IMR-90 (cell line): ENCODE results near the gene TOP2A. TPM values are rescaled to one million over a fixed set of nuclear protein-coding genes. Genes with fewer than 3 reads are reported as not detected.

Source experiments
- ATAC-seq: fragments of 200-7000 bp; cut with Tn5 transposase; 2 replicates; pipeline ENCODE4 v1.9.1; 2020; ENCODE audit warnings: low read depth, mild to moderate bottlenecking, moderate library complexity
- BruUV-seq: library from RNA; stranded (reverse); fragments of 400-500 nt; replicated peaks from 2 replicates; lab custom pipeline; 2021; lab: Mats Ljungman, UMichigan
- CTCF ChIA-PET: fragments of 300-600 bp; formaldehyde crosslinking; extraction: SDS; loops from one replicate; lab custom pipeline; 2021; ENCODE audit warnings: antibody characterized with exemption; lab: Yijun Ruan, JAX
- POLR2A ChIA-PET: fragments of 300-600 bp; sonication (Branson Sonifier 250); formaldehyde crosslinking; loops from one replicate; lab custom pipeline; 2022; ENCODE audit warnings: antibody characterized with exemption; ENCODE audit not compliant: unreplicated experiment; lab: Charles Lee
- DNase-seq: peaks from one replicate; pipeline ENCODE4 v3.0.0; 2013
- H2AFZ ChIP-seq: replicated peaks from 2 replicates; pipeline ENCODE3; 2013; ENCODE audit warnings: low read length, mild to moderate bottlenecking; ENCODE audit not compliant: poor library complexity
- H2AK5ac ChIP-seq: 2 replicates; pipeline ENCODE4 v1.6.1; 2013; ENCODE audit warnings: low read depth, low read length, inconsistent platforms
- H2AK9ac ChIP-seq: replicated peaks from 2 replicates; pipeline ENCODE3; 2013; ENCODE audit warnings: mild to moderate bottlenecking, low read depth, low read length, moderate library complexity; ENCODE audit not compliant: poor library complexity
- H2BK120ac ChIP-seq: 2 replicates; pipeline ENCODE4 v1.6.1; 2013; ENCODE audit warnings: low read depth, low read length, inconsistent platforms
- H2BK15ac ChIP-seq: 3 replicates; pipeline ENCODE4 v1.6.1; 2013; ENCODE audit warnings: low read depth, low read length, inconsistent platforms
- H2BK20ac ChIP-seq: 2 replicates; pipeline ENCODE4 v1.6.1; 2013; ENCODE audit warnings: low read depth, mild to moderate bottlenecking, inconsistent platforms, low read length, moderate library complexity
- H2BK5ac ChIP-seq: 2 replicates; pipeline ENCODE4 v1.6.1; 2013; ENCODE audit warnings: mild to moderate bottlenecking, low read depth, low read length, inconsistent platforms; ENCODE audit not compliant: poor library complexity, severe bottlenecking
- H3K14ac ChIP-seq: replicated peaks from 2 replicates; pipeline ENCODE4 v1.6.1; 2013; ENCODE audit warnings: low read depth, low read length, inconsistent platforms
- H3K18ac ChIP-seq: 2 replicates; pipeline ENCODE4 v1.6.1; 2013; ENCODE audit warnings: low read depth, low read length, control low read depth
- H3K23ac ChIP-seq: 2 replicates; pipeline ENCODE4 v1.6.1; 2013; ENCODE audit warnings: low read depth, low read length, inconsistent platforms
- H3K27ac ChIP-seq: 2 replicates; pipeline ENCODE4 v1.5.1; 2013; ENCODE audit warnings: mild to moderate bottlenecking, control low read depth, low read length; ENCODE audit not compliant: insufficient read depth
- H3K27me3 ChIP-seq: 2 replicates; pipeline ENCODE4 v1.6.1; 2013; ENCODE audit warnings: low read length; ENCODE audit not compliant: control insufficient read depth, insufficient read depth
- H3K36me3 ChIP-seq: 2 replicates; pipeline ENCODE4 v1.6.1; 2013; ENCODE audit warnings: low read length, mixed read lengths; ENCODE audit not compliant: control insufficient read depth, insufficient read depth
- H3K4ac ChIP-seq: 2 replicates; pipeline ENCODE4 v1.6.1; 2013; ENCODE audit warnings: low read depth, low read length, inconsistent platforms
- H3K4me1 ChIP-seq: 2 replicates; pipeline ENCODE4 v1.6.1; 2013; ENCODE audit warnings: low read length, mixed read lengths; ENCODE audit not compliant: control insufficient read depth, insufficient read depth
- H3K4me2 ChIP-seq: 2 replicates; pipeline ENCODE4 v1.6.1; 2013; ENCODE audit warnings: low read depth, mild to moderate bottlenecking, control low read depth, low read length, moderate library complexity
- H3K4me3 ChIP-seq: 2 replicates; pipeline ENCODE4 v1.5.1; 2013; ENCODE audit warnings: low read depth, mild to moderate bottlenecking, control low read depth, low read length, moderate library complexity; ENCODE audit not compliant: insufficient read depth
- H3K56ac ChIP-seq: 2 replicates; pipeline ENCODE4 v1.6.1; 2013; ENCODE audit warnings: low read length, inconsistent platforms; ENCODE audit not compliant: insufficient read depth; ENCODE audit errors: extremely low read depth
- H3K79me1 ChIP-seq, 2 experiments: 2 replicates each; pipeline ENCODE4 v1.6.1; 2013; ENCODE audit warnings: low read length in 2 of 2, inconsistent platforms in 1 of 2, low read depth in 1 of 2
- H3K9ac ChIP-seq: 2 replicates; pipeline ENCODE4 v1.6.1; 2013; ENCODE audit warnings: low read depth, low read length, control low read depth
- H3K9me1 ChIP-seq: 2 replicates; pipeline ENCODE4 v1.6.1; 2013; ENCODE audit warnings: low read length, inconsistent platforms; ENCODE audit not compliant: insufficient read depth
- H3K9me3 ChIP-seq: 2 replicates; pipeline ENCODE4 v1.6.1; 2013; ENCODE audit warnings: low read length; ENCODE audit not compliant: control insufficient read depth, insufficient read depth
- H4K20me1 ChIP-seq: 2 replicates; pipeline ENCODE4 v1.6.1; 2013; ENCODE audit warnings: low read length, inconsistent platforms; ENCODE audit not compliant: insufficient read depth
- H4K5ac ChIP-seq: 2 replicates; pipeline ENCODE4 v1.6.1; 2013; ENCODE audit warnings: mild to moderate bottlenecking, low read depth, low read length, control low read depth
- H4K8ac ChIP-seq, 2 experiments: 2 replicates each; pipeline ENCODE4 v1.6.1; 2013; ENCODE audit warnings: low read depth in 2 of 2, low read length in 2 of 2, control low read depth in 1 of 2, inconsistent platforms in 1 of 2
- H4K91ac ChIP-seq: 2 replicates; pipeline ENCODE4 v1.6.1; 2013; ENCODE audit warnings: low read depth, low read length, inconsistent platforms; ENCODE audit not compliant: insufficient read depth
- BHLHE40 ChIP-seq: fragments of 150-350 bp; IDR thresholded peaks from 2 replicates; pipeline ENCODE4 v1.6.1; 2016; ENCODE audit warnings: mild to moderate bottlenecking, low read depth, low read length
- CEBPB ChIP-seq: IDR thresholded peaks from 2 replicates; pipeline ENCODE4 v1.6.1; 2012; ENCODE audit warnings: low read depth, low read length, improper control_type of control experiment
- CHD1 ChIP-seq: IDR thresholded peaks from 2 replicates; pipeline ENCODE4 v1.6.1; 2012; ENCODE audit warnings: low read depth, low read length, improper control_type of control experiment
- FOS ChIP-seq: fragments of 150-350 bp; IDR thresholded peaks from 2 replicates; pipeline ENCODE4 v1.6.1; 2016; ENCODE audit warnings: low read depth, low read length
- MAFK ChIP-seq: IDR thresholded peaks from 2 replicates; pipeline ENCODE4 v1.6.1; 2012; ENCODE audit warnings: low read depth, low read length, improper control_type of control experiment
- MAZ ChIP-seq: IDR thresholded peaks from 2 replicates; pipeline ENCODE4 v1.6.1; 2012; ENCODE audit warnings: low read depth, mild to moderate bottlenecking, low read length, improper control_type of control experiment, moderate library complexity, borderline replicate concordance
- MXI1 ChIP-seq: IDR thresholded peaks from 2 replicates; pipeline ENCODE4 v1.6.1; 2012; ENCODE audit warnings: low read depth, mild to moderate bottlenecking, low read length, moderate library complexity, borderline replicate concordance
- NFE2L2 ChIP-seq: fragments of 150-350 bp; IDR thresholded peaks from 2 replicates; pipeline ENCODE4 v1.6.1; 2016; ENCODE audit warnings: low read depth, mild to moderate bottlenecking, low read length
- POLR2A ChIP-seq: IDR thresholded peaks from 2 replicates; pipeline ENCODE4 v1.6.1; 2012; ENCODE audit warnings: mild to moderate bottlenecking, low read depth, low read length
- RAD21 ChIP-seq: IDR thresholded peaks from 2 replicates; pipeline ENCODE4 v1.6.1; 2012; ENCODE audit warnings: low read length, improper control_type of control experiment
- RCOR1 ChIP-seq: IDR thresholded peaks from 2 replicates; pipeline ENCODE4 v1.6.1; 2012; ENCODE audit warnings: mild to moderate bottlenecking, low read length, improper control_type of control experiment; ENCODE audit not compliant: insufficient replicate concordance
- RFX5 ChIP-seq: IDR thresholded peaks from 2 replicates; pipeline ENCODE4 v1.8.0; 2012; ENCODE audit warnings: low read depth, mild to moderate bottlenecking, low read length, moderate library complexity
- SMC3 ChIP-seq: fragments of 150-350 bp; IDR thresholded peaks from 2 replicates; pipeline ENCODE4 v1.6.1; 2016; ENCODE audit warnings: low read depth, mild to moderate bottlenecking, antibody characterized with exemption, low read length, moderate library complexity
- WGBS, 2 experiments: methylation state at CpG; one replicate each; pipeline versions ENCODE4 v1.1.5 to v1.1.7; 2013; ENCODE audit warnings: missing lambda C conversion rate in 2 of 2; ENCODE audit not compliant: insufficient read length in 1 of 2; ENCODE audit errors: extremely low coverage in 2 of 2; 5-methylcytosine and 5-hydroxymethylcytosine counted together
- dilution Hi-C: fragments of 300-500 bp; cut with HindIII; formaldehyde crosslinking; loops from one replicate; pipeline ENCODE4 v1.14.3; 2018; ENCODE audit warnings: low sequenced_read_pairs; ENCODE audit not compliant: unreplicated experiment
- in situ Hi-C: fragments of 300-500 bp; cut with MboI; formaldehyde crosslinking; loops from 3 replicates; pipeline ENCODE4 v1.14.3; 2019; ENCODE audit warnings: low sequenced_read_pairs, inconsistent platforms, mixed read lengths
- intact Hi-C: fragments of 100-400 bp; cut with micrococcal nuclease; formaldehyde crosslinking; loops from 2 replicates; pipeline ENCODE4 v1.10.0; 2022
- polyA plus RNA-seq, 3 experiments: library from polyadenylated mRNA; depleted of rRNA; stranded (reverse); fragments of >200 nt; gene quantifications; 2 replicates each; pipeline ENCODE4 v1.2.3, GENCODE V29; 2012; ENCODE audit warnings: low replicate concordance in 1 of 3
- total RNA-seq: library from RNA; depleted of rRNA; stranded (reverse); fragments of >200 nt; gene quantifications from 2 replicates; pipeline ENCODE4 v1.2.3, GENCODE V29; 2012
- TF ChIP-seq, protein P1 (sequence below): fragments of 150-350 bp; IDR thresholded peaks from 2 replicates; pipeline ENCODE4 v1.6.1; 2017; ENCODE audit warnings: mild to moderate bottlenecking, antibody characterized with exemption, low read length, low read depth
- TF ChIP-seq, protein P2 (sequence below): conservative IDR thresholded peaks from 2 replicates; pipeline ENCODE4 v1.5.1; 2012; ENCODE audit warnings: mild to moderate bottlenecking, low read depth, low read length, improper control_type of control experiment
- TF ChIP-seq, protein P3 (sequence below): fragments of 150-350 bp; IDR thresholded peaks from 2 replicates; pipeline ENCODE4 v1.6.1; 2016; ENCODE audit warnings: low read depth, mild to moderate bottlenecking, low read length, moderate library complexity, borderline replicate concordance

The TOP2A gene
- total and polyA plus RNA-seq, 2 of the 4 experiments (the other 2 are of a cell fraction), result 43.4 to 68.5 TPM

DNA sequence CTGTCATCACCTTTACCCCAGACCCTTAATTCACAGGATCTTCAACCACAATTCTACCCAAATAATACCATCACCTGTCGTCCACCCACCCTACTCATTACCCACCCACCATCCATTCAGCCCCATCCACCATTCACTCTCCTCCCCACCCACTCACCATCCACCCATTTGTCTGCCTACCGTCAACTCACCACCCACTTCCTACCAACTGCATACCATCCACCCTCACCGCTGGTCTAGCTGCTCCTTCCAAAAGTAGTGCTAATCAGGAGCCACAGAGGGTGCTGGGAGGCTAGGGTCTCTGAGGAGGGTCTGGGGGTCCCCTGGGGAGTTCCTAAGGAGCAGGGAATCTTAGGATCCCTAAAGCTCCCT, 13.5 kb upstream of the TOP2A start:
- no peak overlapping the region for H4K5ac ChIP-seq
- no peaks in the 10 kb centered on the region for H3K9me1 ChIP-seq
- no TSS peak for BruUV-seq
- no peaks in the 10 kb centered on the region for H4K20me1 ChIP-seq
- DNase-seq (no peak), ATAC-seq (no peak)
- CTCF ChIA-PET, result no interaction called here
- no peak overlapping the region for H2BK5ac ChIP-seq
- no peak overlapping the region for H2BK20ac ChIP-seq
- peaks cover 4% of the 10 kb centered on the region; the same call in 1 of the 2 replicates for H3K27me3 ChIP-seq
- H3K4ac ChIP-seq, result no peak overlapping the region
- no peak overlapping the region for H3K4me3 ChIP-seq
- H3K23ac ChIP-seq, result no peak overlapping the region
- intact Hi-C loops, result no loop called here
- H3K14ac ChIP-seq, result no peak overlapping the region
- H2AK9ac ChIP-seq, result no peak overlapping the region
- no peak overlapping the region for H3K27ac ChIP-seq
- no peak overlapping the region for H3K56ac ChIP-seq
- H4K8ac ChIP-seq, result no peak overlapping the region
- H2AFZ ChIP-seq, result no peak overlapping the region
- no peak overlapping the region for H2BK15ac ChIP-seq
- in situ Hi-C loops, result no loop called here
- 100% methylated on average over 1 of the region's 3 CpGs; no CpG with 5 or more reads in 1 of the 2 experiments for WGBS, 2 experiments
- H4K91ac ChIP-seq, result no peak overlapping the region
- no peak overlapping the region for H3K4me2 ChIP-seq
- no peaks in the 10 kb centered on the region for H3K9me3 ChIP-seq
- no peak for TF ChIP-seq NFE2L2
- no peak for TF ChIP-seq RCOR1
- TF ChIP-seq MAZ, result no peak
- TF ChIP-seq MXI1, result no peak
- no peak for TF ChIP-seq CEBPB
- no peak for TF ChIP-seq RFX5
- TF ChIP-seq MAFK, result no peak
- no peak for TF ChIP-seq CHD1
- no peak for TF ChIP-seq BHLHE40
- TF ChIP-seq, protein P1, sequence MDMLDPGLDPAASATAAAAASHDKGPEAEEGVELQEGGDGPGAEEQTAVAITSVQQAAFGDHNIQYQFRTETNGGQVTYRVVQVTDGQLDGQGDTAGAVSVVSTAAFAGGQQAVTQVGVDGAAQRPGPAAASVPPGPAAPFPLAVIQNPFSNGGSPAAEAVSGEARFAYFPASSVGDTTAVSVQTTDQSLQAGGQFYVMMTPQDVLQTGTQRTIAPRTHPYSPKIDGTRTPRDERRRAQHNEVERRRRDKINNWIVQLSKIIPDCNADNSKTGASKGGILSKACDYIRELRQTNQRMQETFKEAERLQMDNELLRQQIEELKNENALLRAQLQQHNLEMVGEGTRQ, result no peak
- TF ChIP-seq, protein P2, sequence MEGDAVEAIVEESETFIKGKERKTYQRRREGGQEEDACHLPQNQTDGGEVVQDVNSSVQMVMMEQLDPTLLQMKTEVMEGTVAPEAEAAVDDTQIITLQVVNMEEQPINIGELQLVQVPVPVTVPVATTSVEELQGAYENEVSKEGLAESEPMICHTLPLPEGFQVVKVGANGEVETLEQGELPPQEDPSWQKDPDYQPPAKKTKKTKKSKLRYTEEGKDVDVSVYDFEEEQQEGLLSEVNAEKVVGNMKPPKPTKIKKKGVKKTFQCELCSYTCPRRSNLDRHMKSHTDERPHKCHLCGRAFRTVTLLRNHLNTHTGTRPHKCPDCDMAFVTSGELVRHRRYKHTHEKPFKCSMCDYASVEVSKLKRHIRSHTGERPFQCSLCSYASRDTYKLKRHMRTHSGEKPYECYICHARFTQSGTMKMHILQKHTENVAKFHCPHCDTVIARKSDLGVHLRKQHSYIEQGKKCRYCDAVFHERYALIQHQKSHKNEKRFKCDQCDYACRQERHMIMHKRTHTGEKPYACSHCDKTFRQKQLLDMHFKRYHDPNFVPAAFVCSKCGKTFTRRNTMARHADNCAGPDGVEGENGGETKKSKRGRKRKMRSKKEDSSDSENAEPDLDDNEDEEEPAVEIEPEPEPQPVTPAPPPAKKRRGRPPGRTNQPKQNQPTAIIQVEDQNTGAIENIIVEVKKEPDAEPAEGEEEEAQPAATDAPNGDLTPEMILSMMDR, result no peak
- TF ChIP-seq SMC3, result no peak
- no peak for TF ChIP-seq RAD21
- TF ChIP-seq, protein P3, sequence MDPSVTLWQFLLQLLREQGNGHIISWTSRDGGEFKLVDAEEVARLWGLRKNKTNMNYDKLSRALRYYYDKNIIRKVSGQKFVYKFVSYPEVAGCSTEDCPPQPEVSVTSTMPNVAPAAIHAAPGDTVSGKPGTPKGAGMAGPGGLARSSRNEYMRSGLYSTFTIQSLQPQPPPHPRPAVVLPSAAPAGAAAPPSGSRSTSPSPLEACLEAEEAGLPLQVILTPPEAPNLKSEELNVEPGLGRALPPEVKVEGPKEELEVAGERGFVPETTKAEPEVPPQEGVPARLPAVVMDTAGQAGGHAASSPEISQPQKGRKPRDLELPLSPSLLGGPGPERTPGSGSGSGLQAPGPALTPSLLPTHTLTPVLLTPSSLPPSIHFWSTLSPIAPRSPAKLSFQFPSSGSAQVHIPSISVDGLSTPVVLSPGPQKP, result no peak
- TF ChIP-seq FOS, result no peak
- TF ChIP-seq POLR2A, result no peak
- no peak overlapping the region for H2AK5ac ChIP-seq
- no peak overlapping the region for H3K9ac ChIP-seq
- H3K18ac ChIP-seq, result no peak overlapping the region
- H3K36me3 ChIP-seq, result no peaks in the 10 kb centered on the region
- no peaks in the 10 kb centered on the region for H3K79me1 ChIP-seq
- H3K4me1 ChIP-seq, result peaks cover 4% of the 10 kb centered on the region; the same call in 1 of the 2 replicates
- dilution Hi-C loops, result no loop called here
- POLR2A ChIA-PET, result no interaction called here
- no peak overlapping the region for H2BK120ac ChIP-seq
